Measurements from ENCODE around the gene EDIL3.

EDIL3 gene

GRCh38 chr5:83919071-83920041 lies 465.3 kb downstream of the EDIL3 start:
- Histone ChIP-seq H3K27me3 (ENCODE audit: insufficient read depth, low read length) (no peaks in the 10 kb centered on the region), H3K9me3 (ENCODE audit: low read length) (no peaks in the 10 kb centered on the region), H3F3A (ENCODE audit: insufficient read depth, low read length) (no peaks in the 10 kb centered on the region), H3K9me2 (ENCODE audit: low read depth, low read length) (no peaks in the 10 kb centered on the region), H4K20me1 (ENCODE audit: insufficient read depth, low read length) (no peaks in the 10 kb centered on the region), H2AFZ (ENCODE audit: low read length) (no peak overlapping the region), H3K4me3 (ENCODE audit: low read depth, low read length, poor library complexity, severe bottlenecking) (no peak overlapping the region), H3K9ac (ENCODE audit: low read length) (no peak overlapping the region), H3K27ac (ENCODE audit: low read depth, low read length, poor library complexity, severe bottlenecking) (no peak overlapping the region), H3K36me3 (ENCODE audit: insufficient read depth, low read length) (no peaks in the 10 kb centered on the region), H3K79me2 (ENCODE audit: insufficient read depth, low read length) (no peaks in the 10 kb centered on the region), H3K4me1 (ENCODE audit: insufficient read depth, low read length, severe bottlenecking) (no peaks in the 10 kb centered on the region), H3K4me2 (ENCODE audit: low read length) (no peak overlapping the region)
- TF ChIP-seq CTCF (IDR thresholded peaks at IDR 0.05; ENCODE audit: low read length) (no peak), EZH2 (IDR thresholded peaks at IDR 0.05; ENCODE audit: borderline replicate concordance, low read length) (no peak)

GRCh38 chr5:83917261-83917908 lies 467.3 kb downstream of the EDIL3 start:
- H3K79me2 ChIP-seq (ENCODE audit: insufficient read depth, low read length) = no peaks in the 10 kb centered on the region
- no peak for TF ChIP-seq CTCF (IDR thresholded peaks at IDR 0.05; ENCODE audit: low read length)
- no peak for TF ChIP-seq EZH2 (IDR thresholded peaks at IDR 0.05; ENCODE audit: borderline replicate concordance, low read length)
- no peaks in the 10 kb centered on the region for H3K9me2 ChIP-seq (ENCODE audit: low read depth, low read length)
- H3F3A ChIP-seq (ENCODE audit: insufficient read depth, low read length) = no peaks in the 10 kb centered on the region
- H4K20me1 ChIP-seq (ENCODE audit: insufficient read depth, low read length) = no peaks in the 10 kb centered on the region
- H3K4me3 ChIP-seq (ENCODE audit: low read depth, low read length, poor library complexity, severe bottlenecking) = no peak overlapping the region
- H3K27me3 ChIP-seq (ENCODE audit: insufficient read depth, low read length) = no peaks in the 10 kb centered on the region
- no peak overlapping the region for H3K4me2 ChIP-seq (ENCODE audit: low read length)
- H3K9me3 ChIP-seq (ENCODE audit: low read length) = no peaks in the 10 kb centered on the region
- H3K4me1 ChIP-seq (ENCODE audit: insufficient read depth, low read length, severe bottlenecking) = no peaks in the 10 kb centered on the region
- H3K36me3 ChIP-seq (ENCODE audit: insufficient read depth, low read length) = no peaks in the 10 kb centered on the region
- H3K27ac ChIP-seq (ENCODE audit: low read depth, low read length, poor library complexity, severe bottlenecking) = no peak overlapping the region
- no peak overlapping the region for H2AFZ ChIP-seq (ENCODE audit: low read length)
- H3K9ac ChIP-seq (ENCODE audit: low read length) = no peak overlapping the region

- no peaks in the 10 kb centered on the region for H3K36me3 ChIP-seq (ENCODE audit: insufficient read depth, low read length)
- H3K4me3 ChIP-seq (ENCODE audit: low read depth, low read length, poor library complexity, severe bottlenecking) = no peak overlapping the region
- H3K27me3 ChIP-seq (ENCODE audit: insufficient read depth, low read length) = no peaks in the 10 kb centered on the region
- no peak overlapping the region for H3K4me2 ChIP-seq (ENCODE audit: low read length)
- H3K27ac ChIP-seq (ENCODE audit: low read depth, low read length, poor library complexity, severe bottlenecking) = no peak overlapping the region
- no peaks in the 10 kb centered on the region for H4K20me1 ChIP-seq (ENCODE audit: insufficient read depth, low read length)
- no peak for TF ChIP-seq EZH2 (IDR thresholded peaks at IDR 0.05; ENCODE audit: borderline replicate concordance, low read length)
- no peak for TF ChIP-seq CTCF (IDR thresholded peaks at IDR 0.05; ENCODE audit: low read length)
- no peak overlapping the region for H3K9ac ChIP-seq (ENCODE audit: low read length)
- H3K4me1 ChIP-seq (ENCODE audit: insufficient read depth, low read length, severe bottlenecking) = no peaks in the 10 kb centered on the region
- H3K79me2 ChIP-seq (ENCODE audit: insufficient read depth, low read length) = no peaks in the 10 kb centered on the region
- no peaks in the 10 kb centered on the region for H3K9me2 ChIP-seq (ENCODE audit: low read depth, low read length)
- no peaks in the 10 kb centered on the region for H3F3A ChIP-seq (ENCODE audit: insufficient read depth, low read length)
- H2AFZ ChIP-seq (ENCODE audit: low read length) = no peak overlapping the region
- no peaks in the 10 kb centered on the region for H3K9me3 ChIP-seq (ENCODE audit: low read length)
Observed at GRCh38 chr5:83914662-83915418, 469.8 kb downstream of the EDIL3 start.

All from OCI-LY1 (cell line).